ENCODE measurements around the gene ADNP2. TPM values are rescaled to one million over a fixed set of nuclear protein-coding genes. Genes with fewer than 3 reads are reported as not detected.

The ADNP2 gene
- total RNA-seq, 4 donors from 2014 or later: 10.4 to 16.6 (median 12.9) TPM

DNA sequence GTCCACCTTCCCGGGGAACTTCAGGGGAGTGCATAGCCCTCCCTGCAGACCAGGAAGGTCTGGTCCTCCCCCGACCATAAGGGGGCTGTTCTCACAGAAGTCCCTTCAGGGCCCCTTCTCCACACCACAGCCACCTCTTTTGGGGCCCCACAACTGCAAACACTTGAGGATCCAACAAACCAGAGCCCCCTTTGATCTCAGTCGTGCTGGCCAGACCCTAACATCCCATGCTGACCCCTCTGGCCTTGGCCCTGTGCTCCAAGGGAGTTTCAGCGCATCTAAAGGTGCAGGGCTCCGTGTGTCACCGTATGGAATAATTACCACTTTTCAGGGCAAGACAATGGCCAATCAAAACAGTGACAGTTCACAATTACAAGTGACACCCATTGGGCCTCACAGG, 57.7 kb downstream of the ADNP2 start:
- intact Hi-C loops (cut with DNase I): no loop called here
- H3K36me3 ChIP-seq: peaks cover 0 to 32% (median 0%) of the 10 kb centered on the region in 3 donors
- no peak overlapping the region for H3K27ac ChIP-seq
- H3K9me3 ChIP-seq: peaks cover 0 to 10% (median 7%) of the 10 kb centered on the region in 3 donors
- TF ChIP-seq, protein P1, sequence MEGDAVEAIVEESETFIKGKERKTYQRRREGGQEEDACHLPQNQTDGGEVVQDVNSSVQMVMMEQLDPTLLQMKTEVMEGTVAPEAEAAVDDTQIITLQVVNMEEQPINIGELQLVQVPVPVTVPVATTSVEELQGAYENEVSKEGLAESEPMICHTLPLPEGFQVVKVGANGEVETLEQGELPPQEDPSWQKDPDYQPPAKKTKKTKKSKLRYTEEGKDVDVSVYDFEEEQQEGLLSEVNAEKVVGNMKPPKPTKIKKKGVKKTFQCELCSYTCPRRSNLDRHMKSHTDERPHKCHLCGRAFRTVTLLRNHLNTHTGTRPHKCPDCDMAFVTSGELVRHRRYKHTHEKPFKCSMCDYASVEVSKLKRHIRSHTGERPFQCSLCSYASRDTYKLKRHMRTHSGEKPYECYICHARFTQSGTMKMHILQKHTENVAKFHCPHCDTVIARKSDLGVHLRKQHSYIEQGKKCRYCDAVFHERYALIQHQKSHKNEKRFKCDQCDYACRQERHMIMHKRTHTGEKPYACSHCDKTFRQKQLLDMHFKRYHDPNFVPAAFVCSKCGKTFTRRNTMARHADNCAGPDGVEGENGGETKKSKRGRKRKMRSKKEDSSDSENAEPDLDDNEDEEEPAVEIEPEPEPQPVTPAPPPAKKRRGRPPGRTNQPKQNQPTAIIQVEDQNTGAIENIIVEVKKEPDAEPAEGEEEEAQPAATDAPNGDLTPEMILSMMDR (IDR thresholded peaks at IDR 0.05): no peak
- no peak for TF ChIP-seq POLR2A (IDR thresholded peaks at IDR 0.05)
- WGBS, 2 donors: 88 to 94% methylated on average over 5 to 6 of the region's 6 CpGs
- DNase-seq: no peak
- no peaks in the 10 kb centered on the region for H3K27me3 ChIP-seq
- H3K4me3 ChIP-seq: no peak overlapping the region
- H3K4me1 ChIP-seq: peaks cover 0 to 11% (median 0%) of the 10 kb centered on the region in 3 donors

DNA sequence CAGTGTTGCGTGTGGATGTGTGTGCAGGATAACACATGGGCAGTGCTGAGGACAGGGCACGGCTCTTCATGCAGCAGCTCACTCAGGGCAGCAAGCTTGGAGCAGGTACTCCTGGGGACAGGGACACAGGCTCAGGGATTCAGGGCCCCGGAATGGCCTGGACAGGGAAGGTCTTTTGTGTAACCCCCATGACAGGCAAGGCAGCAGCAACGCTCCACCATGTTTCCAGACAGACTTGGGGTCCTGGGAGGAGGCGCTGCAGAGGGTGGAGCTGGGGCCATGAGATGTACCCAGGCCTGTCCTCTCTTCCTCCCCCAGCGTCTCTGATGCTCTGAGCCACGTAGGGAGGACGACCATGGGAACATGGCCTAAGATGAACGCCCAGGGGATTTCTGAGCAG, 58.3 kb downstream of the ADNP2 start:
- Histone ChIP-seq H3K4me1 (peaks cover 0 to 11% (median 0%) of the 10 kb centered on the region in 3 donors), H3K27ac (no peak overlapping the region), H3K27me3 (no peaks in the 10 kb centered on the region), H3K36me3 (peaks cover 0 to 30% (median 0%) of the 10 kb centered on the region in 3 donors), H3K9me3 (peaks cover 0 to 10% (median 7%) of the 10 kb centered on the region in 3 donors), H3K4me3 (no peak overlapping the region)
- TF ChIP-seq, protein P1 (IDR thresholded peaks at IDR 0.05): no peak
- TF ChIP-seq POLR2A (IDR thresholded peaks at IDR 0.05): no peak
- intact Hi-C loops (cut with DNase I): no loop called here
- WGBS, 2 donors: 81% methylated on average over 4 to 8 of the region's 9 CpGs
- no peak for DNase-seq

DNA sequence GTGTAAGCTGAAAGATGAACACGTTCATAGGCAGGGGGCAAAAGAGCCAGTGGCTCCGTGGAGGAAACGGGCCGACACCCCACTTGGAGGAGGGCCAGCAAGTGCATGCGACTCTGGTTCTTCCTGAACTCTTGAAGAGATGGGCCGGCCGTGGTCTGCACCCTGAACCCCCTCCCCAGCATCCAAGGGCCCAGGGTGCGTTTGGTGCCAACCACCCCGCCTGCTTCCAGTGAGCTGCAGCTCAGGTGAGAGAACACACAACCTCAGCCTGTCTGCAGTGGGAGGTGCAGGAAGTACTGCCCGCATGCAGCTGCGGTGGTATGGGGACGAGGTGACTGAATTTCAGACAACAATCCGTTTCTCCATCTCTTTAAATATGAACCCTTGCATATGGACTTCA, 58.9 kb downstream of the ADNP2 start:
- H3K9me3 ChIP-seq: peaks cover 0 to 10% (median 7%) of the 10 kb centered on the region in 3 donors
- TF ChIP-seq, protein P1 (IDR thresholded peaks at IDR 0.05): no peak
- TF ChIP-seq POLR2A (IDR thresholded peaks at IDR 0.05): no peak
- no peak for DNase-seq
- H3K4me1 ChIP-seq: peaks cover 0 to 11% (median 0%) of the 10 kb centered on the region in 3 donors
- H3K4me3 ChIP-seq: no peak overlapping the region
- peaks cover 0 to 24% (median 0%) of the 10 kb centered on the region in 3 donors for H3K36me3 ChIP-seq
- 55 to 71% methylated on average over 9 to 11 of the region's 13 CpGs for WGBS, 2 donors
- no peaks in the 10 kb centered on the region for H3K27me3 ChIP-seq
- intact Hi-C loops (cut with DNase I): no loop called here
- no peak overlapping the region for H3K27ac ChIP-seq

DNA sequence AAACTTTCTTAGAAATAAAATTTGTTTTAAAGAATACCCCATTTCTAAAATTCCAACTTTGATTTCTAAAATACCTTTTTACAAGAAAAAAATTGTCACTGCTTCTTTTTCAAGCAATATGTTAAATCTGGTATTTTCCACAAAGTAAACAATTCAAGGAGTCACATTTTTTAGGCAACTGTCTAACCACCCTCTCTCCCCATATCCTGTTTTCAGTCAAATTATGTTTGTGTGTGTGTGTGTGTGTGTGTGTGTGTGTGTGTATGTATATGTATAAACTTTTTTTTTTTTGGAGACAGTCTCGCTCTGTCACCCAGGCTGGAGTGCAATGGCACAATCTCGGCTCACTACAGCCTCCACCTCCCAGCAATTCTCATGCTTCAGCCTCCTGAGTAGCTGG, 59.3 kb downstream of the ADNP2 start:
- intact Hi-C loops (cut with DNase I): no loop called here
- no peaks in the 10 kb centered on the region for H3K27me3 ChIP-seq
- TF ChIP-seq POLR2A (IDR thresholded peaks at IDR 0.05): no peak
- TF ChIP-seq, protein P1 (IDR thresholded peaks at IDR 0.05): no peak
- H3K27ac ChIP-seq: no peak overlapping the region
- DNase-seq: no peak
- 83 to 96% methylated on average over 2 of the region's 2 CpGs for WGBS, 2 donors
- H3K4me1 ChIP-seq: peaks cover 0 to 11% (median 0%) of the 10 kb centered on the region in 3 donors
- H3K9me3 ChIP-seq: peaks cover 0 to 10% (median 7%) of the 10 kb centered on the region in 3 donors
- no peak overlapping the region for H3K4me3 ChIP-seq
- peaks cover 0 to 20% (median 0%) of the 10 kb centered on the region in 3 donors for H3K36me3 ChIP-seq

DNA sequence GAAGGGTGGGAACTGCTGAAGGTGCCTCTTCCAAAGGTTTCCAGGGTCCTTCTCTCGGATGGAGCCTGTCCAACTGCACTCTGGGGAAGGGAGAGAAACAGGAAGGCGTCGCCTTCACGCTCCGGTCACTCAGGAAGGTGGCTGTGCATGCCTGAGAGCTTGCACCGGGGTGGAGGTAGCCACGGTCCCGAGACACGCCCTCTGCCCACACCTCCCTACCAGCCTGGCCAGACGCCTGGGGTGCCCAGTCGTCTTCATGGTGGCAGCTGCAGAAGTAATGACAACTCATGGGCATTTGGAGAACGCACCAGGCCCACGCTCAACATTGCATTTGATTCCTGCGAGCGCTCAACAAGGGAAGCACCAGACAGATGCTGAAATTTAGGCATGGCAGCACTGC, 59.9 kb downstream of the ADNP2 start:
- H3K27ac ChIP-seq: no peak overlapping the region
- peaks cover 0 to 10% (median 7%) of the 10 kb centered on the region in 3 donors for H3K9me3 ChIP-seq
- TF ChIP-seq, protein P1 (IDR thresholded peaks at IDR 0.05): no peak
- no peak for TF ChIP-seq POLR2A (IDR thresholded peaks at IDR 0.05)
- 79 to 82% methylated on average over 10 to 13 of the region's 15 CpGs for WGBS, 2 donors
- intact Hi-C loops (cut with DNase I): no loop called here
- no peak for DNase-seq
- H3K4me3 ChIP-seq: no peak overlapping the region
- peaks cover 0 to 14% (median 0%) of the 10 kb centered on the region in 3 donors for H3K36me3 ChIP-seq
- H3K4me1 ChIP-seq: peaks cover 0 to 11% (median 0%) of the 10 kb centered on the region in 3 donors
- H3K27me3 ChIP-seq: no peaks in the 10 kb centered on the region
